IPS-15b (cell line): ENCODE results near the gene SLAMF6.

ENCODE experiments used
- H3K27me3 ChIP-seq: one replicate; pipeline ENCODE4 v1.6.1; 2013; ENCODE audit warnings: low read length; ENCODE audit not compliant: control insufficient read depth, insufficient read depth
- H3K36me3 ChIP-seq: one replicate; pipeline ENCODE4 v1.6.1; 2013; ENCODE audit warnings: low read length; ENCODE audit not compliant: control insufficient read depth, insufficient read depth
- H3K4me1 ChIP-seq: one replicate; pipeline ENCODE4 v1.6.1; 2013; ENCODE audit warnings: mild to moderate bottlenecking, low read length; ENCODE audit not compliant: control insufficient read depth, insufficient read depth
- H3K4me3 ChIP-seq: one replicate; pipeline ENCODE4 v1.5.1; 2013; ENCODE audit warnings: low read depth, low read length
- H3K9ac ChIP-seq: one replicate; pipeline ENCODE4 v1.6.1; 2013; ENCODE audit warnings: low read depth, mild to moderate bottlenecking, low read length
- H3K9me3 ChIP-seq: one replicate; pipeline ENCODE4 v1.6.1; 2013; ENCODE audit warnings: mild to moderate bottlenecking, low read length; ENCODE audit not compliant: control insufficient read depth, insufficient read depth

The SLAMF6 gene

DNA sequence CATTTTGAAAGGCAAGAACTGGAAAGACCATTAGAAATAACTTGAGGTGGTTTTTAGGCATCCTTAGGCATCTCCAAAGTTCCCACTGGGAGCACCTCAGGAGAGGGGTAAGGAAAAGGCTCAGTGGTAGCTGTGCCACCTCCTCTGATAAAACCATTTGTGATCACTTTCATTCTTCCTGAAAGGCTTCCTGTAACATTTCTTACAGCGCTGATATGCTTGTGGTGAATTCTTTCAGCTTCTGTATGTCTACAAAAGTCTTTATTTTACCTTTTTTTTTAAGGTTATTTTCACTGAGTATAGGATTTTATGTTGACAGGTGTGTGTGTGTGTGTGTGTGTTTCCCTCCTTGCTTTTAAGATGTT, 67.9 kb downstream of the SLAMF6 start:
- H3K27me3 ChIP-seq, result no peaks in the 10 kb centered on the region
- H3K9ac ChIP-seq, result no peak overlapping the region
- H3K9me3 ChIP-seq, result no peaks in the 10 kb centered on the region
- no peaks in the 10 kb centered on the region for H3K4me1 ChIP-seq
- no peak overlapping the region for H3K4me3 ChIP-seq
- H3K36me3 ChIP-seq, result no peaks in the 10 kb centered on the region

DNA sequence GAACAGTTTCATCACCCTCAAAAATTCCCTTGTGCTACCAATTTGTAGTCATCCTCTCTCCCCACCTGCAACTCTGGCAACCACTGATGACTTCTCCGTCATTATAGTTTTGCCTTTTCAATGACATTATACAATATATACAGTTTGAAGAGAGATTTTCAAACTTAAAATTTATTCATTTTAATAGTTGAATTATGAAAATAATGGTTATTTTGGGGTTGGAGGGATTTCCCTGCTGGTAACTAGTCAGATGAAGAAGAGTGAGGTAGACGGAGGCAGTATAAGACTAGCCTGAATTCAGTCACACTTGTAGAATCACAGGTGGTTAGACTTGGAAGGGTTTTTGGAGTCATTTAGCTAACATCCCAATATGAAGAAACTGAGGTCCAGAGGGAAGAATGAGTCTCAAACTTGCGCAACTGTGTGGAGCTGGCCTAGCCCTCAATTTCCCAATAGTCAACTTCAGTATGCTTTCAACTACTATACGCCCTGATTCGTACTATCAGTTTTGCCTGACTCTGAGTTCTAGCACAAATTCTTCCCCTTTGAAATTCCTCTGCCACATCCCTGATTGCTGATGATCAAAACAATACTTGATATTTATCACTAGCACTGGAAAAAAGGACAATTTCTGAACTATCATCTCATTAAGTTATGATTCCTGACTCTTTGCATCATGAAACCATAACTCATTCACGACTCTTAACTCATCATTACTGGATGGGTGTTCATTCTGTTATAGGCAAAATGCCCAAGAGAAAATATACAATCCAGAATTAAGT, 68.5 kb downstream of the SLAMF6 start:
- Histone ChIP-seq H3K36me3 (no peaks in the 10 kb centered on the region), H3K4me3 (no peak overlapping the region), H3K4me1 (no peaks in the 10 kb centered on the region), H3K9me3 (no peaks in the 10 kb centered on the region), H3K9ac (no peak overlapping the region), H3K27me3 (no peaks in the 10 kb centered on the region)

DNA sequence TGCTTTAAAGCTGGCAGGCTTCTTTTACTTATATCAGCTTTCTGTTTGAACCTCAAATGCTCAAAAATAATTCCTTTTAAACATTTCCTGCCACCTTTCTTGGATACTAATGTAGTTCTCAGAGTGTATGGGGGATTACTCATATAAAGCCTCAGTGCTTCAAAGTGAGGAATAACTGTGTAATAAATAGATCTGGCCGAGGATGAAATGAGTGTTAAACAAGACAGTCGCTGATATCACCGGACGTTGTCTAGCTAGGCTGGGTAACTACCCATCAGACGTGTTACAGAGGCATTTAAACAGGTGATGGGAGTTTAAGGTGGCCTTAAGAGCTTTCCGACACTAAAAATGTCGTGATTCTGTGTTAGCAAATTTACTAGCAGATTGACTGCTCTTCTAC, 69.6 kb downstream of the SLAMF6 start:
- Histone ChIP-seq H3K27me3 (no peaks in the 10 kb centered on the region), H3K9me3 (no peaks in the 10 kb centered on the region), H3K9ac (no peak overlapping the region), H3K4me3 (no peak overlapping the region), H3K4me1 (no peaks in the 10 kb centered on the region), H3K36me3 (no peaks in the 10 kb centered on the region)

DNA sequence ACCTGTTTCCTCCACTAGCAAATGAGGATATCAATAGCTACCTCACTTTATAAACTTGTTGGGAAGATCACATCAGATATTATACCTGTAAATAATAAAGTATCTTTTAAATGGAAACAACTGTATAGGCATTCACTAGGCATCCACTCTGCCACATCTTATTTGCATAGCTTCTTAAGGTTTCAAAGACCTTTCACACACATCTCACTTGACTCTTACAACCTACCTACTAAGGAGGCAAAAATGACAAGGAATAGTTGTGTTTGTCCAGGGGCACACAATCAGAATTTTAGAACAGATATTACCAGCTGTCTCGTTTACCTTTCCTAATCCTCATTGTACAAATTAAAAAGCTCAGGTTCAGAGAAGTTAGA, 71.2 kb downstream of the SLAMF6 start:
- H3K27me3 ChIP-seq, result no peaks in the 10 kb centered on the region
- H3K36me3 ChIP-seq, result no peaks in the 10 kb centered on the region
- no peak overlapping the region for H3K4me3 ChIP-seq
- H3K9me3 ChIP-seq, result no peaks in the 10 kb centered on the region
- no peaks in the 10 kb centered on the region for H3K4me1 ChIP-seq
- no peak overlapping the region for H3K9ac ChIP-seq

- Histone ChIP-seq H3K27me3 (no peaks in the 10 kb centered on the region), H3K9me3 (no peaks in the 10 kb centered on the region), H3K4me3 (no peak overlapping the region), H3K9ac (no peak overlapping the region), H3K4me1 (no peaks in the 10 kb centered on the region), H3K36me3 (no peaks in the 10 kb centered on the region)
Observed at GRCh38 chr1:160451119-160451858, 71.8 kb downstream of the SLAMF6 start.

GRCh38 chr1:160449494-160449893, 73.6 kb downstream of the SLAMF6 start:
- Histone ChIP-seq H3K9ac (no peak overlapping the region), H3K9me3 (no peaks in the 10 kb centered on the region), H3K4me1 (no peaks in the 10 kb centered on the region), H3K27me3 (no peaks in the 10 kb centered on the region), H3K4me3 (no peak overlapping the region), H3K36me3 (no peaks in the 10 kb centered on the region)

DNA sequence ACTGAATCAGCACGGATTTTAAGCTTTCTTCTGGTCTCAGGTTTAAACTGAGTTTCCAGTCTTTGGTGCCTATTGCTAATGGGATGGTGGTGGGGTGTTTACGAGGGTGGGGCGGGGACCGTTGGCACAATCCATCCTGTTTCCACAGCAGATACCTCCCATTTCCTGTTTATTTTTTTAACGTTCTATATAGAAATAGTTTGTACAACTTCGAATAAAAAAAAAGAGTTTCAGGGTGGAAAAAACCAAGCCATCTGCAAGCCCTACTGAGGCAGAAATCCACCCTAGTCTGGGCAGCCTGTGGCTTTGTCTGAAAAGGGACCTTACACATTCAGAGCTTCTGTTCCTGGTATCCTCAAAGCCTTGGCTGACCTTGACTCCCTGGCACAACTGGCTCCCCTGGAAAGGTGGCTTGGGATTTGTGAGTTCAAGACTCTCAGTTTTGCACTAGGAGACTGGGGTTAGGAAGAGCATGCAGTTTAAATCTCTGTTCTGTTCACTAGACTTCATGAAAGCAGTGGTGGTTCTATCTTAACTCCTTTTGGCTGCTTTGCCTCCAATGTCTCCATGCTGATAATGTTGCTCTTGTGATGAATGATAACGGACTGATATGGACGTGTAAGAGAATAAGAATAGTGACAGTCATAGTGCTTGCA, 76.0 kb downstream of the SLAMF6 start:
- Histone ChIP-seq H3K9ac (no peak overlapping the region), H3K27me3 (no peaks in the 10 kb centered on the region), H3K4me3 (no peak overlapping the region), H3K36me3 (no peaks in the 10 kb centered on the region), H3K4me1 (no peaks in the 10 kb centered on the region), H3K9me3 (no peaks in the 10 kb centered on the region)

DNA sequence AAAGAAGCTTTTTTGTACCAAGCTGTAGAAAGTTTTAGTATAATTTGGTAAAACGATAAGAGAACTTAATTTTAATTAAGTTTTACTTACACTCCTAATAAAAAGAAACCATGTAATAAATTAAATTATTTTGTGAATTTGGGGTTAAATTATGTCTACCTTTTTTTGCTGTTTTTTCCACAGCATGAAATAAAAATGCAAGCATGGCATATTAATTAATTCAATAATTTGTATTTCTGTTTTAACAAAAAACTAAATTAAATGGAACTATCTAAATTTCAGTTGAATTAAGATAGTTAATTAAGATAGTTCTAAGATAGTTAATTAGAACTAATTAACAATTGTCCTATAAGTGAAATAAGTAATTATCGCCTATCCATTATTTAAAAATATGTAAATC, 83.3 kb downstream of the SLAMF6 start:
- Histone ChIP-seq H3K4me3 (no peak overlapping the region), H3K27me3 (no peaks in the 10 kb centered on the region), H3K4me1 (no peaks in the 10 kb centered on the region), H3K9me3 (no peaks in the 10 kb centered on the region), H3K36me3 (no peaks in the 10 kb centered on the region), H3K9ac (no peak overlapping the region)

DNA sequence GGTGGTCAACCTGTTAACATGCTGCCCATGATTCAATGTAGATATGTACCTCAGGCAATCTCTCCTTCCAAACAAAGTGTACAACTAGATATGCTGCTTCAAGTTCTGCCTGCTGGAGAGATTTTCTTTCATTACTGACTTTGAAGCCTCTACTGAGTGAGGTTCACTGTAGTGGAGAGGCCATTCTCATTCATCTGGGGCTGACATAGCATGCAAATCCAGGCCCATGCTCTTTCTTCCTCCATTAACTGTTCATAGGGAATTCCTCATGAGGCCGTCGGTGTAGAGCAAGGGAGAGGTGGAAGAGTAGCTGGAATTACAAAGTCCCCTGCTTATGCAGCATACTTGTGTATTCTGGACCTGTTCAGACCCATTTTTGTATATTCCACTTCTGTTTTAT, 84.1 kb downstream of the SLAMF6 start:
- Histone ChIP-seq H3K9ac (no peak overlapping the region), H3K9me3 (no peaks in the 10 kb centered on the region), H3K27me3 (no peaks in the 10 kb centered on the region), H3K36me3 (no peaks in the 10 kb centered on the region), H3K4me1 (no peaks in the 10 kb centered on the region), H3K4me3 (no peak overlapping the region)

DNA sequence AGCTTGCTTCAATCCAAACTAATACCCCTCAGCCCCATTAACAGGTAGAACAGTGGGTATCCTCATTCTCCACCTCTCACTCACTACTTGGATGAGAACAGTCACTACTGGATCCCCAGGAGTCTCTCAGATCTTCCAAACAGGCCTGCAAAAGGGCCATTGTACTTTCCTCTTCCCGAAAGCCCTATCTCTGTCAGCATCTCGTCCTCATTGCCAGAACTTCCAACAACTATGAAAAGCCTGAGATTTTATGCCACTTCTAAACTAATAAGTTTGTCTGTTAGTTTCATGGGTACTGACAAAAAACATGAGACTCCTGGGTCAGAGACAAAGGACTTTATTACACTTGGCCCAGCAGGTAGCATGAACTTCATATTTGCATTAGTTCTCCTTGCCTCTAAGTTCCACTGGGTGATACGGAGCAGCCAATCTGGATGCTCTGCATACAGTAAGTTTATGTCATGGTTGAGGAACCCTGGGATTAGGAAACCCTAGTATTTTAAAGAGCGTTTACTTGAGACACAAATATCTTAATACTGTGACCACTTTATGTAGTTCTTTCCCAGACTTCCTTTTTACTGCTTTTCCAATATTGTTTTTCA, 84.6 kb downstream of the SLAMF6 start:
- Histone ChIP-seq H3K27me3 (no peaks in the 10 kb centered on the region), H3K4me3 (no peak overlapping the region), H3K9ac (no peak overlapping the region)

DNA sequence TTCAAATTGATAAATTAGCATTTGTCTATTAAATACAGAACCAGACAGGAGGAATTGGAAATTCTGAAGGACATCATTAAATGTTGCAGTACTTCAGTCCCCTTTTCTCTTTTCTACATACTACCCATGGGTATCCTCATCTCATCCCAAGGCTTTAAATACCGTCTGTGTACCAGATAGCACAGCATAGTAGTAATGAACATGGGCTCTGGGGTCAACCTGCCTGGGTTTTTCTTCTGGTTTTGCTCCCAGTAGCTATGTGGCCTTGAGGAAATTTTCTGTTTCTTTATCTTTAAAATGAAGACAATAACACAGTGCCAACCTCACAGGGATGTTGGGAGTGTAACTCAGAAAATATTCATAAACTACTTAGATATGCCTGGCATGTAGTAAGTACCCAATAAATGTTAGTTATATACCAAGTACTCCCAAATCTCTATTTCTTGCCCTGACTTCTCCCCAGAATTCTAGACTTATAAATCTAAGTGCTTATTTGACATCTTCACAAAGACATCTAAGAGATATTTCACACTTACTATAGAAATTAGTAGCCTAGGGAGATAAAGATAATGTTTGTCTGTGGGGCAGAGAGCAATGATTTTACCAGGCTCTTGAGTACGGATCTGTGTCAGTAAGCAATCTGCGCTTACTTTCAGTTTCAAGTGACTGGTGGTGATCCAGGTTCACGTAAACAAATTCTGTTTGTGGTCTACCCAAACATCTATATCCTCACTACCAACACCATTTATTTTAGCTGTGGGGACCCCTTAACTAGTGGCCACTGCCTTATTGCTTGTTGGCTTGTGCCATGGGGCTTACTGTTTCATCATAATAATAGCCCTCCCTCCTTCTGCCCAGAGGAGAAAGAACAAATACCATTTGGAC, 85.4 kb downstream of the SLAMF6 start:
- Histone ChIP-seq H3K4me3 (no peak overlapping the region), H3K27me3 (no peaks in the 10 kb centered on the region), H3K4me1 (no peaks in the 10 kb centered on the region), H3K9ac (no peak overlapping the region), H3K9me3 (no peaks in the 10 kb centered on the region), H3K36me3 (no peaks in the 10 kb centered on the region)

More for the DNA sequence above, 84.6 kb downstream of the SLAMF6 start:
- H3K4me1 ChIP-seq, result no peaks in the 10 kb centered on the region
- H3K9me3 ChIP-seq, result no peaks in the 10 kb centered on the region
- H3K36me3 ChIP-seq, result no peaks in the 10 kb centered on the region
